Measurements from ENCODE around the gene SUSD1.

DNA sequence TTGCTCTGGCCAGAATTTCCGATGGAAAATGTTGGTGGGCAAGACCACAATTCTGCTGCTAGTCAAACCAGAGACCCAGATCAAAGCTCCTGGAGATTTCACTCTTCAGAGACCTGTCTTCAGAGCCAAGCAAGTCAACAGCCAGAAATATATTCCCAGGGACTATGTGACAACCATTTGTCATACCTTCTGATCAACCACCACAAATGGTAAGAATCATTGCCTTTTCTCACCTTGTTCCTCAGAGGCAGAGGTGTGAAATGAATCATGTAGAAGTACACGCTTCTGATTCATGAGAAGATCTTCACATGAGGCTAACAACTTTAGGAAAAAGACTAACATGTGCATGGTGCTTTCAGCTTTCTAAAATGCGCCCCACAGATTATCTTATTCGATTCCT, 53.5 kb downstream of the SUSD1 start:
- TF ChIP-seq, protein P1, sequence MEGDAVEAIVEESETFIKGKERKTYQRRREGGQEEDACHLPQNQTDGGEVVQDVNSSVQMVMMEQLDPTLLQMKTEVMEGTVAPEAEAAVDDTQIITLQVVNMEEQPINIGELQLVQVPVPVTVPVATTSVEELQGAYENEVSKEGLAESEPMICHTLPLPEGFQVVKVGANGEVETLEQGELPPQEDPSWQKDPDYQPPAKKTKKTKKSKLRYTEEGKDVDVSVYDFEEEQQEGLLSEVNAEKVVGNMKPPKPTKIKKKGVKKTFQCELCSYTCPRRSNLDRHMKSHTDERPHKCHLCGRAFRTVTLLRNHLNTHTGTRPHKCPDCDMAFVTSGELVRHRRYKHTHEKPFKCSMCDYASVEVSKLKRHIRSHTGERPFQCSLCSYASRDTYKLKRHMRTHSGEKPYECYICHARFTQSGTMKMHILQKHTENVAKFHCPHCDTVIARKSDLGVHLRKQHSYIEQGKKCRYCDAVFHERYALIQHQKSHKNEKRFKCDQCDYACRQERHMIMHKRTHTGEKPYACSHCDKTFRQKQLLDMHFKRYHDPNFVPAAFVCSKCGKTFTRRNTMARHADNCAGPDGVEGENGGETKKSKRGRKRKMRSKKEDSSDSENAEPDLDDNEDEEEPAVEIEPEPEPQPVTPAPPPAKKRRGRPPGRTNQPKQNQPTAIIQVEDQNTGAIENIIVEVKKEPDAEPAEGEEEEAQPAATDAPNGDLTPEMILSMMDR (IDR thresholded peaks at IDR 0.05), result no peak
- TF ChIP-seq POLR2AphosphoS5 (IDR thresholded peaks at IDR 0.05) (no peak), POLR2A (IDR thresholded peaks at IDR 0.05) (no peak)
